Measurements from ENCODE around the gene PLIN5.

Gene PLIN5

DNA sequence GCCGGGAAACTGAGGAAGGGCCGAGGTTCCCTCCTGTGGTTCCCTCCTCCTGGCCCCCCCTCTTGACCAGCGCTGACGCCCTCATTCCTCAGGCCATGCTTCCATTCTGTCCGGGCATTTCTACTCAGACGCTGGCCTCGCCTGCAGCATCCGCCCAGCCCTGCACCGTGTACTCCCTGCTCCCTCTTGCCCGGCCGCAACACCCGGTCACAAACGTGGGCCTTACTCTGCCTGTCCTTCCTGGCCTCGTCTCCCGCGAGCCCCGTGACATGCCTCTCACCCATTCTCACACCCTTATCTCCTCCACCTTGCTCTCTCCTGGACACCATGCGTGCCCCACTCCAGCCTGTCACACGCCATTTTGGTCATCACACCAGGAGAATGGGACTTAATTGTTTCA lies 51.6 kb downstream of the PLIN5 start:
- Mint-ChIP-seq H3K4me3 (no peak overlapping the region), H3K27ac (no peak overlapping the region), H3K4me1 (ENCODE audit: low read depth) (no peaks in the 10 kb centered on the region), H3K27me3 (no peaks in the 10 kb centered on the region), H3K36me3 (ENCODE audit: low read depth) (peaks cover 9% of the 10 kb centered on the region), H3K9me3 (no peaks in the 10 kb centered on the region)

DNA sequence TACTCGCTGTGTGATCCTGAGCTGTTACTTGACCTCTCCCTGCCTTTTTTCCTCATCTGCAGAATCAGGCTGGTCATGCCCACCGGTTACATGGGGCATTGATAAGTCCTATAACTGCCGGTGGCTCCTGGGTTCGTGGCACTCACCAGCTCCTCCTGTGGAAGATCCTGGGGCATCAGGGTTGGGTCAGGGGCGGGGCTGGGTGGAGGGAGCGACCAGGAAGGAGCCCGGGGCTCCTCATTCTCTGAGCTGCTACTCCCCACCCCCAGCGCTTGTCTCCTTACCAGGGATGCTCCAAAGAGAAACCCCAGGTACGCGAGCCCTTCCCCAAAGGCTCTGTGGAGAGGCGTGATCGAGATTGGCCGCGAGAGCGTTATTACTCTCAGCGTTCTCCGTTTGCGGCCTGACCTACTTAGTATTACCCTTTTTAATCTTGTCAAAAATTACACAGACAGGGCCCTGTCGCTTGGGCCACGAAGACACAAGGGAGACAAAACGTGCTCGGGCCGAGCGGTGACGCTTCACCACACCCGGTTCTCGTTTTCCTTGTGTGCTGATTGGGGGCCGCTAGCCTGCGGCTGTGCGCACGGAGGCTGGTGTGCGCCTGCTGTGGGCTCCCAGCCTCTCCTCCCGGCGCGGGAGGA lies 52.2 kb downstream of the PLIN5 start:
- no peaks in the 10 kb centered on the region for H3K27me3 Mint-ChIP-seq
- H3K27ac Mint-ChIP-seq = no peak overlapping the region
- H3K36me3 Mint-ChIP-seq (ENCODE audit: low read depth) = peaks cover 9% of the 10 kb centered on the region
- H3K4me1 Mint-ChIP-seq (ENCODE audit: low read depth) = no peaks in the 10 kb centered on the region
- no peak overlapping the region for H3K4me3 Mint-ChIP-seq
- no peaks in the 10 kb centered on the region for H3K9me3 Mint-ChIP-seq

DNA sequence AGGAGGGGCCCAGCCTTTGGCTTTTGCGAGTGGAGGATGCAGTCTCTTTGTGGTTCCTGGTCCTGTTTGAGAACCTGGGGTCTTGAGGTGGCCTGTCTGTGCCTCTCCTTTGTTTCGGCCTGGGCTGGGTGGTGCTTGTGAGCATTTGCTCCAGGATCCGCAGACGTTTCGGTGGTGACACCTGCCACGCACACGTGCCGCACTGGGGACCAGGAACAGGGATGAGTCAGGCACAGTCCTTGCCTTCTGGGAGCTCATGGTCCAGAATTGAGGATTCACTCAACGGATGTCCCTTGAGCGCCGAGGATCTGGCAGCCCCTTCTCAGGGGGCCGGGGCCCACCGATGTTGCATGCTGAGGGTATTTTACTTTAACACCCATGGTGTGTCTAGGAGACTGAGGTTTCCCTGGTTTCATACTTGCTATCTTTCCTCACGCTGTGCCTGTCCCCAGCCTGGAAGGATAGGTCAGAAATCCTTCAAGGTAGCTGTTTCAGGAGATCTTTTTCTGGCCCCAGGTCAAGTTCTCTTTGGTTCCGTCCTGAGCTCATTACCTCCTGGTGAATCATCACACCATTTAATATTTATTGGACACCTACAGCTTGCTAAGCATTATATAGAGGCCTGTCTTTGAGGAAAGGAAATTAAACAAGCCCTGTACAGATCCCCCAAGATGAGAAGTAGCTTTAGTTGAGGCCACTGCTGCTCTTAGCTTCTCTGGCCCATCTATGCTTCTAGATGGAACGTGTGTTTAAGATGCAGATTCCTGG lies 57.8 kb downstream of the PLIN5 start:
- Mint-ChIP-seq H3K4me3 (no peak overlapping the region), H3K4me1 (ENCODE audit: low read depth) (peaks cover 16% of the 10 kb centered on the region), H3K27ac (no peak overlapping the region), H3K36me3 (ENCODE audit: low read depth) (peaks cover 5% of the 10 kb centered on the region), H3K27me3 (no peaks in the 10 kb centered on the region), H3K9me3 (no peaks in the 10 kb centered on the region)

DNA sequence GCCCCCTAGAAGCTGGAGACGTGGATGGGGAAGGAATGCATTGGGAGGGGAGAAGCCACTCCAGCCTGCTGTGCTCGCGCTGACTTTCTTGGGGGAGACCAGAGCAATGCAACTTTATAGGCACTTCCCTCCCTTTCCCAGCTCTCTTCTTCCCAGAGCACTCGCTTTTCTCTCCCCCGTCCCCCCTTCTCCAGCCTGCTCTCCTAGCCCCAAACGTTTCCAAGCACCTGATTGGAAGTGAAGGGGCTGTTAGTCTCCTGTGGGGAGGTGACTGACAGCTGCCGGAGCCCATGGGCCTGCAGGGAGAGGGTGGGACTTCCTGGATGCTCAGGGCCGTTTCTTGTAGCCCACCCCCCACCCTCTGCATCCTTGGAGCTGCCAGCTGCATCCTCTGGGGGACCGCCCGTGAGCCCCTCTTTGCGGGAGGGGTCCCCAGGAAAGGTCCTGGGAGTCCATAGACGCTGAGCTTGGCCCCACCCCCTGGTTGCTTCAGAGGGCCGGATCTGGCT lies 60.5 kb downstream of the PLIN5 start:
- peak overlapping the region; percentile 26 for H3K27ac Mint-ChIP-seq
- no peaks in the 10 kb centered on the region for H3K9me3 Mint-ChIP-seq
- H3K27me3 Mint-ChIP-seq = no peaks in the 10 kb centered on the region
- H3K36me3 Mint-ChIP-seq (ENCODE audit: low read depth) = peaks cover 5% of the 10 kb centered on the region
- H3K4me1 Mint-ChIP-seq (ENCODE audit: low read depth) = peaks cover 22% of the 10 kb centered on the region
- H3K4me3 Mint-ChIP-seq = peak overlapping the region; percentile 81

DNA sequence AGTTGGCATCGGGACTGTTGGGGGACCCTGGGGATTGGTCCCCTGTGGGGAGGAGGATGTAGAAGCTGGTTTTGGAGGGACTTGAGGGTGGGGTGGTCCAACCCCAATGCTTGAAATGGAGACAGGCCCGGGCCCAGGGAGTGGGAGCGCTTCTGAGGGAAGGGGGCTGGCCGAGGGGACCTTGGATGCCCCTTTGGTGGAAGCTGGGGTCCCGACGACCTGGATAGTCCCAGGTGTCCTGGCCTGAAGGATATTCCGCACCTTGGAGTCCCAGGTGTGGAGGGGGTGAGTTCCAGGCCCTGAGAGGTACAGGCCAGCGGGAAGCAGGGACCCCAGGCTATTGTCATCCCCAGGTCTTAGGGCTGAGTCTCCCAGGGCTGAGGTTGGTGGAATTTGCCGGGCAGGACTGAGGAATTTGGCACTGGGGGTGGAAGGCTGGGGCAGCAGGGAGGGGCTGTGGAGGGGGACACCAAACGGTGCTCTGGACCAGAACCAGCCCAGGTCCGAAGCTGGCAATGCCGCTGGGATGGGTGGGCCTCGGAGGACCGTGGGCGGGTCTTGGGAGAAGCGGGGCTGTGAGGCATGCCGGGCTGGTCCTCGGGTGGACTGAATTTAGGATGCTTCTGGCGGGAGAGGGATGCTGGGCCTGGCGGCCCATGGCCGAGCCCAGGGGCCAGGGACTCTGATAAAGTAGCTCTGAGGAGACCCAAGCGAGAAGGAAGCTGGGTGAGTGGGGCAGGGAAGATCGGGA lies 61.1 kb downstream of the PLIN5 start:
- no peaks in the 10 kb centered on the region for H3K9me3 Mint-ChIP-seq
- peak overlapping the region; percentile 45 for H3K27ac Mint-ChIP-seq
- H3K36me3 Mint-ChIP-seq (ENCODE audit: low read depth) = peaks cover 5% of the 10 kb centered on the region
- no peaks in the 10 kb centered on the region for H3K27me3 Mint-ChIP-seq
- peak overlapping the region; percentile 81 for H3K4me3 Mint-ChIP-seq
- peaks cover 24% of the 10 kb centered on the region for H3K4me1 Mint-ChIP-seq (ENCODE audit: low read depth)

DNA sequence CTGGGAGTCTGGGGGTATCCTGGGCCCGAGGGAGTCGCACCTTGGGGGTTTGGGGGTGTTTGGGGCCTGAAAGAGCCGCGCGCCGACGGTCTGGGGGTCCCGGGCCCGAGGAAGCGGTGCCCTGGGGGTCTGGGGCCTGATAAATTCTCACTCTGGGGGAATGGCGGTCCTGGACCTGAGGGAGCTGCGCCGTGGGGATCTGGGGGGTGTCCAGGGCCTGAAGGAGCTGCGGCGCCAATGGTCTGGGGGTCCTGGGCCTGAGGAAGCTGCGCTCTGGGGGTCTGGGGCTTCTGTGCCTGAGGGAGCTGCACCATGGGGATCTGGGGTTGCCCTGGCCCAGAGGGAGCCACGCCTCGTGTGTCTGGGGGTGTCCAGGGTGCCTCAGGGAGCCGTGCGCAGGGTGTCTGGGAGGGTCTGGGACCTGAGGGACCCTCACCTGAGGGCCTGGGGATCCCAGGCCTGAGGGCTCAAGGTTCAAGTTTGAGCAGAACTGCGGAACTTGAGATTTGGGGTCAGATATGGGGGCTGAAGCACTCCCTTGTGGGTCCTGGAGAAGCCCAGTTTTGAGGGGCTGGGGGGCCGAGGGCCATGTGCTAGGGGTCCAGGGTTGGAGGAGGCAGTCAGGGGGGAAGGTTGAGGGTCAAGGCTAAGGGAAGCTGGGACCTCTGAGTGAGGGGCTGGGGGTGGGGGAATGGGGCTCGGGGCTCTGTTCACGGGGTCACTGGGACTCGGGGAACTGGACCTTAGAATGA lies 61.8 kb downstream of the PLIN5 start:
- peak overlapping the region; percentile 45 for H3K27ac Mint-ChIP-seq
- no peaks in the 10 kb centered on the region for H3K9me3 Mint-ChIP-seq
- peak overlapping the region; percentile 81 for H3K4me3 Mint-ChIP-seq
- H3K27me3 Mint-ChIP-seq = no peaks in the 10 kb centered on the region
- H3K36me3 Mint-ChIP-seq (ENCODE audit: low read depth) = peaks cover 5% of the 10 kb centered on the region
- H3K4me1 Mint-ChIP-seq (ENCODE audit: low read depth) = peaks cover 24% of the 10 kb centered on the region
